Activated CD4-positive, CD25-positive, alpha-beta regulatory T cell (primary cell): ENCODE measurements around the gene IQCF5.
"Not testable (repeated sequence)": the region's sequence is repeated elsewhere in the genome, so short reads cannot be mapped to it uniquely, and the experiment has no call there.

Experiments used
- DNase-seq, 4 experiments: peaks; one replicate each; lab custom pipeline; 2025; lab: John Stamatoyannopoulos, UW

Gene IQCF5

GRCh38 chr3:51875501-51875900 lies at the start of gene IQCF5:
TSS of gene IQCF5 (minus strand) at chr3:51875601. CDS start at chr3:51875531, 70 bp downstream.
- DNase-seq, result no peak

GRCh38 chr3:51921081-51921578 lies 45.7 kb upstream of the IQCF5 start:
- no peak for DNase-seq

- DNase-seq, result no peak
Measured at GRCh38 chr3:51916418-51916817, 41.0 kb upstream of the IQCF5 start.

- no peak for DNase-seq
Measured at GRCh38 chr3:51908026-51908425, 32.6 kb upstream of the IQCF5 start.

GRCh38 chr3:51904034-51904823 lies 28.8 kb upstream of the IQCF5 start:
- no peak for DNase-seq

GRCh38 chr3:51902361-51902760 lies 27.0 kb upstream of the IQCF5 start:
- DNase-seq, result not testable (repeated sequence)

- not testable (repeated sequence) for DNase-seq
Measured at GRCh38 chr3:51900043-51900442, 24.6 kb upstream of the IQCF5 start.

- no peak for DNase-seq
Measured at GRCh38 chr3:51897391-51897790, 22.0 kb upstream of the IQCF5 start.

GRCh38 chr3:51896607-51897305 lies 21.4 kb upstream of the IQCF5 start:
- no peak for DNase-seq

GRCh38 chr3:51894939-51895338 lies 19.5 kb upstream of the IQCF5 start:
- DNase-seq, result no peak

- DNase-seq, result no peak
Measured at GRCh38 chr3:51894391-51894790, 19.0 kb upstream of the IQCF5 start.

- no peak for DNase-seq
Measured at GRCh38 chr3:51891242-51892039, 16.0 kb upstream of the IQCF5 start.

GRCh38 chr3:51888463-51889105 lies 13.2 kb upstream of the IQCF5 start:
- DNase-seq, result no peak

GRCh38 chr3:51887620-51888019 lies 12.2 kb upstream of the IQCF5 start:
- DNase-seq, result no peak

GRCh38 chr3:51886447-51886846 lies 11.0 kb upstream of the IQCF5 start:
- no peak for DNase-seq

GRCh38 chr3:51879937-51880336 lies 4.5 kb upstream of the IQCF5 start:
- no peak for DNase-seq

GRCh38 chr3:51876186-51876585 lies 785 bp upstream of the IQCF5 start:
- DNase-seq, result no peak

- DNase-seq, result no peak
Measured at GRCh38 chr3:51874889-51875288, 512 bp downstream of the IQCF5 start.

- no peak for DNase-seq
Measured at GRCh38 chr3:51874411-51874810, 990 bp downstream of the IQCF5 start.

- no peak for DNase-seq
Measured at GRCh38 chr3:51873876-51874275, 1.5 kb downstream of the IQCF5 start.

GRCh38 chr3:51873253-51873766 lies 2.1 kb downstream of the IQCF5 start:
- DNase-seq, result no peak

GRCh38 chr3:51869304-51869703 lies 6.1 kb downstream of the IQCF5 start:
- no peak for DNase-seq
